ENCODE measurements around the gene MAD1L1.

Gene MAD1L1

GRCh38 chr7:2242541-2243429, 10.0 kb upstream of the MAD1L1 start:
- no peak for DNase-seq (ENCODE audit: low spot score)

GRCh38 chr7:2241580-2242540, 9.1 kb upstream of the MAD1L1 start, which contains the start of the genes MRM2 and NUDT1:
TSS of gene MRM2 (minus strand) at chr7:2242205. CDS start at chr7:2242169, 36 bp downstream.
TSS of gene NUDT1 (plus strand) at chr7:2242226. CDS start at chr7:2244575, 2,349 bp downstream.
- peak; percentile 64 for DNase-seq (ENCODE audit: low spot score)

- no peak for DNase-seq (ENCODE audit: low spot score)
Observed at GRCh38 chr7:2239242-2239641, 6.5 kb upstream of the MAD1L1 start.

GRCh38 chr7:2237109-2237602, 4.4 kb upstream of the MAD1L1 start:
- peak; percentile 90 for DNase-seq (ENCODE audit: low spot score)

DNA sequence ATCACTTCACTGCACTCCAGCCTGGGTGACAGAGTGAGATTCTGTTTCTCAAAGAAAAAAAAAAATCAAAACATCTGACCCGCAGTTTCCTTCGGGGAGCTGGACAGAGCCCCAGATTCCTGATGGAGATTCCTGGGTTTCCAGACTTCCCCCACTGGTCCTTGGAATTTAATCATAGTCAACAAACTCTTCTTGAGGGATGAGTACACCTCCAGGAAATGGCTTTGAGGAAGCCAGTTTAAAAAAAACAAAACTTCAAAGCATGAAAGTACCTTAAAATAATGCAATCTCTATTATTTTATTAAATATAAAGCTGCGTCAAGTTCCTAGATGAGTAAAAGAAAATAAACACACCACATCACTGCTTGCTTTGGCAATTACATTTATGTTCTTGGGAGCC, 1.2 kb upstream of the MAD1L1 start:
- no peak for DNase-seq (ENCODE audit: low spot score)

DNA sequence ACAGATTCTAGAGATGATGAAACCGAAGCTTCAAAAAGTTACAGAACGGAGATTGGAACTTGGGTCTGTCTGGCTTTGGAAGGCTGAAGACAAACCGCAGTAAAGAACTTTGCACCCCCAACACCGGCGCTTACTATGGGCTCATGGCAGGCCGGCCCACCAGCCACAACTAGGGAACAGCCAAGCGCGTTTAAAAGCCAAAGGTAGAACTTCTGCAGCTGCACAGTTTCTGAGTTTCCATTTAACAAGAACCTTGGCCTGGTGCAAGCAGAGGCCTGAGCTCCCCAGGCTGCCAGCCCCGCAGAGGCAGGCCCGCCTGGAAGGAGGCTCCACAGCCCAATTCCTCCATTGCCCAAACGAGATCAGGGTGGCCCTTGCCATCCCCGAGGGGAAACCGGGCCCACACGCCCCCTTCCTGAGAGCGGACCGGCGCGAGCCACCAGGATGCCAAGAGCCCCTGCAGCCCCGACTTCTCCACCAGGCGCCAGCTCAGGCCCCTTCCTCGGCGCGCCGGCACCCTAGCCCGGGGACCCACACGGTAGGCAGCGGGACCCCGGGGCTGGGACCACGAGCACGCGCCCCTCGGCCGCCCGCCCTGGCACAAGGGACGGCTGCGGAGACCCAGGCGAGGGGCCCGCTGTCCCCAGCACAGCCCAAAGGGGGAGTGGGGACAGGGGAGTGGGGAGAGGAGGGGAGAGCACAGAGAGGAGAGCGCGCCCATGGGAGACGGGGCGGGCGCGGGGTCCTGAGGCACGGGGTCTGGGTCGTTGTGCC, 566 bp downstream of the MAD1L1 start:
- no peak for DNase-seq (ENCODE audit: low spot score)

GRCh38 chr7:2230882-2231281, 1.9 kb downstream of the MAD1L1 start:
- no peak for DNase-seq (ENCODE audit: low spot score)

GRCh38 chr7:2230226-2230625, 2.5 kb downstream of the MAD1L1 start:
- DNase-seq (ENCODE audit: low spot score): no peak

GRCh38 chr7:2229467-2229866, 3.3 kb downstream of the MAD1L1 start:
- DNase-seq (ENCODE audit: low spot score): no peak

DNA sequence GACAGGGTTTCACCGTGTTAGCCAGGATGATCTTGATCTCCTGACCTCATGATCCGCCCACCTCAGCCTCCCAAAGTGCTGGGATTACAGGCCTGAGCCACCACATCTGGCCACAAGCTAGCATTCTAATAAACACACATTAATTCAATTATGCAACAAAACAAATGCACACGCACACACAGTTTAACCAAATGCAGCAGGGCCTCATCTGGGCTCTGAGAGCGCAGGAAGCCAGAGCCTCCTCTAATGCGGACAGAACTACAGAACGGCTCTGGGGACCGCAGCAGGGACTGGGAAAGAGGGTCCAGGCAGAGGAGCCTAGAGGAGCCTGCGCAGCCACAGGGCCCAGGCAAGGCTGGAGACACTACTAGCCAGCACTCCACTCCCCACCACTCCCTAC, 3.8 kb downstream of the MAD1L1 start:
- DNase-seq (ENCODE audit: low spot score): no peak

DNA sequence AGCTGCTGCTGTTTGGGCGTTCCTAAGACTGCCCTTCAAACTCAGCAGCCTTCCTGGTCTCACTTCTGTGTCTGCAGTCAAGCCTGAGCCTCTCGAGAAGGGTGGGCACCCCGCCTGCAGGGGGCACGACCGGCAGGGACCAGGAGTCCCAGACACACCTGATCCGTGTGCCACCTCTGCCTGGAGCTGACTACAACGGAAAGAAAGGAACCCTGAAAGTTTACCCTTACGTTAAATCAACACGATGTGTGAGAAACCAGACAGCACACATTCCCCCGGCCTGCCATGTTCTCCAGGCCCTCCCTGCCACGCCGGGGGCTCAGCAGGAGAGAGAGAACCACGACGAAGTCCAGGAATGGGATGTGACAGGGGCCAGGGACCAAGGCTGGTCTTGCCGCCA, 5.0 kb downstream of the MAD1L1 start:
- DNase-seq (ENCODE audit: low spot score): no peak

DNA sequence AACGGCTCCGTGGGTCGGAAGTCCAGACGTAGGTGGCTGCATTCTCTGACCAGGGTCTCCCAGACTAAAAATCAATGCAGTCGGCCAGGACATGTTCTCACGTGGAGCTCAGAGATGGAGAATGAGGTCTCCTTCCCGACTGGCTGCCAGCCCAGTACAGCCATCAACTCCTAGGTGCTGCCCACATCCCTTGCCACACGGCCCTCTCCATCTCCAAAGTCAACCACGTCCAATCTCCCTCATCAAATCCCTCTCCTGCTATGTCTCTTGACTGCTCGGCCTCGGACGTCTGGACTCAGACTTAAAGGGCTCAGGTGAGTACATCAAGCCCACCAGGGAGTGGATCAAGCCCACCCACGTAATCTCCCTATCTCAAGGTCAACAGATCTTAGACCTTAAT, 6.9 kb downstream of the MAD1L1 start:
- DNase-seq (ENCODE audit: low spot score): no peak

GRCh38 chr7:2225336-2225735, 7.4 kb downstream of the MAD1L1 start:
- no peak for DNase-seq (ENCODE audit: low spot score)

- no peak for DNase-seq (ENCODE audit: low spot score)
Observed at GRCh38 chr7:2224934-2225333, 7.8 kb downstream of the MAD1L1 start.

- no peak for DNase-seq (ENCODE audit: low spot score)
Observed at GRCh38 chr7:2224491-2224928, 8.2 kb downstream of the MAD1L1 start.

DNA sequence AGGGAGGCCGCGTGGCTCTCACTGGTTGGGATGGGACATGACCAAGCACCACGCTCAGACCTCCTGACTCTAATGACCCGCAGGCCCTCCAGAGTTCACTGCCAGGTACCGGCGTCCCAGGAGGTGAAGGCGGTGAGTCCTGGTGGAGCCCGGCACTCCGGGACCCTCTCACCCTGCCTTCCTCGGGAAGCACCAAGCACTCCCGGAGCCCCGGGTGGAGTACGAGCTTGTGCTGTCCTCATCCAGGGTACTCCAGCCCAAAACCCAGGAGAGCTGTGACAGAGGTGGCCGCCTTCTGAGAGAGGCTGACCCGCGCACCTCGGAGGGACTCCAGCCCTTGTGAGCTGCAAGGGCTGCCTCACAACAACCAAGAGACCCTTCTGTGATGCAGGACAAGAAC, 9.4 kb downstream of the MAD1L1 start:
- DNase-seq (ENCODE audit: low spot score): no peak

DNA sequence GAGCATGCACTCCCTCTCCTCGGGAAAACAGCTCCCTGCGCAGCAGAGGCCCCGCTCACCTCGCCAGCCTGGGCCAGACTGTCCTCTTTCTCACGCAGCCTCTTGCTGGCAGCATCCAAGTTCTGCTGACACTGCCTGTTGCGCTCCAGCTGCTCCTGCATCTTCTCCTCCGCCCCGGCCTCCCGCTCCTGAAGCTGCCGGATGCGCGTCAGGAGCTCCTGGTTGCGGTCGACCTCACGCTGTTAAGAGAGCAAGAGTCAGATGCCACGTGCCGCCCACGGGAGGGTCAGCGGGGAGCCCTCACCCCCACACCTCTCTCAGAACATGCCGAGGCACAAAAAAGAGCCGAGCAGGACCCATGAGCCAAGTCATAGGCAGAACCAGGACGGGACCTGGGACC, 10.2 kb downstream of the MAD1L1 start:
- DNase-seq (ENCODE audit: low spot score): no peak

DNA sequence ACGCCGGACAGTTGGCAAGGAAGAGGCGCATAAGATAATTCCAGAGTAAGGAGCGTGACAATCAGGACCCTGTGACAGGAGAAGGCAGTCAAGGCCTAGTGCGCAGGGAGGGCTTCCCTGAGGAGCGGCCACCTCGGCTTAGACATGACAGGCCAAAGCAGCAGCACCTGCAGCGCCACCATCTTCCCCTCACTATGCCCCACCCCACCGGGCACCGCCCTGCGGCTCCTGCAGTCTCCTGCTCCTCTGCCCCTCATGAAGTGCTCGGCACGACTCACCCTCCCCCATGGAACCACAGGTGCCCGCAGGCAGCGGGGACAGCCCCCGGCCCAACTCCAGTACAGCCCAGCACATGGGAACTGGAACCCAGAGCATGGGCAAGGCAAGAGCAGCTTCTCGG, 11.8 kb downstream of the MAD1L1 start:
- DNase-seq (ENCODE audit: low spot score): no peak

GRCh38 chr7:2220506-2220905, 12.2 kb downstream of the MAD1L1 start:
- no peak for DNase-seq (ENCODE audit: low spot score)

DNA sequence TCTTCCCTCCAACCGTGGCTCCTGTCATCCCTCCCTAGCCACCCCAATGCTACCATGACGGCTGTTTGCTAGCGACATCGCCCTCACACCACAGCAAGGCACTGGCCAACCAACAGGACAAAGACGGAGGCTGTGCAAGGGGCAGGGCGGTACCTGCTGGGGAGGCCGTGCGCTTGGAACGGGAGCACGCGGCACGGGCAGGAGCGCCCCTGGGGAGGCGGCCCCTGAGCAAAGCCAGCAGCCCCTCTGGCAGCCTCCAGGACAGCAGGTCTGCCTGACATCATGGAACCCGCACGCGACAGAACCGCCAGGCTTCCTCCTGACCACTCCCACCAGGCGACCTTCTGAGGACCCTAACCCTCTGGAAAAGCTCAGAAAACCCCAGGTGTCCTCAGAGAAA, 12.7 kb downstream of the MAD1L1 start:
- no peak for DNase-seq (ENCODE audit: low spot score)

DNA sequence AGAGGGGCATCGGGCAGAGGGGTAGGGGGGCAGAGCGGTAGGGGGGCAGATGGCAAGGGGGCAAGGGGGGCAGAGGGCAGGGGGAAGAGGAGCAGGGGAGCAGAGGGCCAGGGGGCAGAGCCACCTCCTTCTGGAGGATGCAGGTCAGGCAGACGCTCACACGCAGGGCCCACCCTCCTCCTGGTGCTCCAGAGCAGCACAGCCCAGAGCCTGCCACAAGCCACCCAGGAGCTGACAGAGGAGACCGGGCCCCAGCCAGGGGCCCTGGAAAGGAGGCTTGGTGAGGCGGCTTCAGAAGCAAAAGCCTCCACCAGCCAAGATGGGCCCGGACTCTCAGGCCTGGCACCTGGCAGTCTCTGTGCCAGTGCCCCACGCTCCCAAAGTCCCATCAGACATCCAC, 13.1 kb downstream of the MAD1L1 start:
- DNase-seq (ENCODE audit: low spot score): no peak

DNA sequence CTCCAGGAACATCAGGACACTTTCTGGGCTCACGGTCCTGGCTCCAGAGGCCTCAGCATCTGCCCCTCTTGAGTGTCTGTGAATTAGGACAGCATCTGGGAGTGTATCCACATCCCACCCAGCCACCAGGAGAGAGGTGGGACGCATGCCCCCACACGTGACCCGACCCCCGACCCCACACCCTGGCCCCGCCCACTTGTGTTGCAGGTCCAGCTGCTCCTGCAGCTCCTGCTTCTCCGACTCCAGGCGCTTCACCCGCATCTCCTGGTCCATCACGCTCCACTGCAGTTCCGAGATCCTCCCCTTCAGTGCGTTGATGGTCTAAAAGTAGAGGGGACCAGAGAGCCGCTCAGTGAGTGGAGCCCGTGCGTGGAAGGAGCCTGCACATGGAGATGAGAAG, 13.6 kb downstream of the MAD1L1 start:
- no peak for DNase-seq (ENCODE audit: low spot score)
